ENCODE results near the gene CACNA1C. TPM values are rescaled to one million over a fixed set of nuclear protein-coding genes. Genes with fewer than 3 reads are reported as not detected.

Gene CACNA1C
- total RNA-seq, 2 donors from 2014 or later = 99.2 to 127 TPM

GRCh38 chr12:2154521-2154920 lies 101.7 kb downstream of the CACNA1C start:
- no peak for ATAC-seq
- intact Hi-C loops (cut with DNase I) = no loop called here
- DNase-seq = no peak

GRCh38 chr12:2156333-2156732 lies 103.5 kb downstream of the CACNA1C start:
- DNase-seq = no peak
- intact Hi-C loops (cut with DNase I) = no loop called here
- no peak for ATAC-seq

DNA sequence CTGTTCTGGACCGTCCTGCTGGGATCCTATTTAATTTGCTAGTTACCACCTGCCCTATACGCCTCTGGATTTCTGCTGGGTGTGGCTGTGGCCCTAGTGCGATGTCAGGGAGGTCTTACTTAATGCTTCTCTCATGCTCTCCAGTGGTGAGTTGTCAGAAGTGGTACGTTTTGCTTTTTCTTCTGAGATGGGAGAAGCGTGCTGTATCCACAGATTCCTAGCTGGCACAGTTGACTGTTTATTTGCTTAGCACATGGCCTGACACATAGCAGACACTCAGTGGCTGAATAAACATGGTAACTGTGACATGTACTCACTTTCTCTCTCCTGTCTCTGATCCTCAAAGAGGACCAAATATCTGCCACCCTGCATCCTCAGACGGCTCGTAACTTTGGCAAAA lies 107.3 kb downstream of the CACNA1C start:
- ATAC-seq (no peak), DNase-seq (no peak)
- intact Hi-C loops (cut with DNase I) = loop anchor here (10.0 kb wide), 3 partner anchors 75 to 125 kb away; partner anchors contain the start of gene CACNA1C (in 1 of the 2)

DNA sequence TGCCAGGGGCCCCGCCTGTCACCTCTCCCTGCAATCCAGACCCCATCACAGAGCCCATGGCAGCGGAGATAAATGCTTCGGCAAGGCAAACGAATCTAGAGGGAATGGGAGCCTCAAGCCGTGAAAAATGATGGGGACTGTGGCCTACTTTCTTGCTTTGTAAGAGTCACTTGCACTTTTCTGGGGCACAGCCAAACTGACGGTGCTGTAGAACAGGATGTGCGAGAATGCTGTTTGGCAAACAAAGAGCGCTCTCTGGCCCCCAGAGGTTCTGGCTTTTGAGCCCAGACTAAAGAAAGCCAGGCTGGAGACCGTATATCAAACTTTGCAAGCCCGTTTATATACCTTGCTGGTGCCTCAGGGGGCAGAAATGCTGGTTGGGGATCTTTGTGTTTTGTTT lies 108.7 kb downstream of the CACNA1C start:
- ATAC-seq (peak; percentile 24 to 32), DNase-seq (peak; percentile 82)
- intact Hi-C loops (cut with DNase I) = loop anchor here (10.0 kb wide), 3 partner anchors 77 to 123 kb away; partner anchors contain the start of gene CACNA1C (in 1 of the 2)

DNA sequence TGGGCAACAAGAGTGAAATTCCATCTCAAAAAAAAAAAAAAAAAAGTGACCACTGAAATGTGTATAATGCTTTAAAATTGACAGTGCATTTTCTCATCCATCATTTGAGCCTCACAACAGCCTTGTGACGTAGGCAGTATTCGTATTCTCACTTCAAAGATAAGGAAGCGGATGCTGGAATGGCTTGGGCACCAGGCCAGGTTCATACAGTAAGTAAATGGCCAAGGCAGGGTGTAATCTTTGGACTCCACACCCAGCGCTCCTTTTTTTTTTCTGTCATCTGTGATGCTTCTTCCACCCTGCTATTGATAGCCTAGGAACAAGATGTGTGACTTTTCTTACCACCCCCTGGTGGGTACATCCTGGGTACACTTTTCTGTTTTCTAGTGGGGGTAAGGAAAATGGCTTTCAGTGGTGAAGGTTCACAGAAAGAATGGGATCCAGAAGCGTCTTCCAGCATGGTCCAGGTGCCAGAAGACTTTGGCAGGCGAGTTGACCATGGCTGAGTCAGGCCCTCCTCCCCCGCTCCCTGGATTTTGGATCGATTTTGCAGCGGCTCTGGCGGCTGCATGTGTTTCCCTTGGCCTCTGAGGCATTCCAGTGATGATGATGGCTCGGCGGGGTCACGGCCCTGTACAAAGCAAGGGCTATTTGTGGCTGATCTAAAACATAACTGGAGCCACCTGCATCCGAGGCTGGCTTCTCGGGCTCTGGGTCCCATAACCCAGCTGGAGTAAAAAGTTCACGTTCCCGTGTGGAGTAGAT lies 110.6 kb downstream of the CACNA1C start:
- intact Hi-C loops (cut with DNase I) = loop anchor here (10.0 kb wide), 3 partner anchors 79 to 121 kb away; partner anchors contain the start of gene CACNA1C (in 1 of the 2)

GRCh38 chr12:2165021-2165420 lies 112.2 kb downstream of the CACNA1C start:
- DNase-seq (no peak), ATAC-seq (no peak)
- intact Hi-C loops (cut with DNase I) = loop anchor here (10.0 kb wide), 3 partner anchors 80 to 120 kb away; partner anchors contain the start of gene CACNA1C (in 1 of the 2)

More for the DNA sequence above, 110.6 kb downstream of the CACNA1C start:
- DNase-seq (peak; percentile 93), ATAC-seq (peak; percentile 90 to 92)

DNA sequence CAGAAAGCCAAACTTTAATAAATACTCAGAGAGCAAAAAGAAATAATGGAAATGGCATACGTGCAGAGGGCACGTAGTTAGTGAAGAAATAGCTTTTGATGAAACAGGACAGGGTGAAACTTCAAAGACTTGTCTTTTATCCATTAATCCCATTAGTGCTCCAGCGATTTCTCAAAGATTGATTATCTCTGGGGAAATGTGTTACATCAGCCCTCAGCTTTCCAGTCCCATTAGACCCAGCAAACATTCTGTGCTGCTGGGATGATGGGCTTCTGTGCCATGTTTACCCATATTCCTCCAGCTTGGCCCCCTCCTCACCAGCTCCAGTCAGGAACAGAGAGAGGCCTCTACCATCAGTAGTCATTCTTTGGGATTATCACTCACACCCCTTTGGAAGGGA lies 113.1 kb downstream of the CACNA1C start:
- intact Hi-C loops (cut with DNase I) = loop anchor here (10.0 kb wide), 3 partner anchors 81 to 119 kb away; partner anchors contain the start of gene CACNA1C (in 1 of the 2)
- DNase-seq (no peak), ATAC-seq (no peak)

DNA sequence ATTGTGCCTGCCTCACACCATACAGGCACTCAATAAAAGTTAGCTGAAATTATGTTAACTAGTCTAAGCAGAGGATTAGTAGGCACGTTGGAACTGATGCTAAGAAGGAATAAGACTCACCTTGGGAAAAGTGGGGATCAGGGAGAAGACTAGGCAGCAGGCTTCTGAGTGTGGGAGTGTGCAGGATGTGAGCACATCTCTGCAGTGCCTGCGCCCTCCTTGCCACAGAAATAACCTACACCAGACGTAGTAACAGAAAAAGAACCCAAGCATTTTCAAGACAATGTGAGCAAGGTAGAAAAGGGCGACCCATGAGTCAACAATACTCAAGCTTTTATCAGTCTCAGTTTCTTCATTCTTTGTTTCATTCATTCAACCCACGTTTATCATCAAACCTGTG lies 113.9 kb downstream of the CACNA1C start:
- no peak for DNase-seq
- ATAC-seq = no peak
- intact Hi-C loops (cut with DNase I) = loop anchor here (10.0 kb wide), 3 partner anchors 82 to 118 kb away; partner anchors contain the start of gene CACNA1C (in 1 of the 2)

- ATAC-seq (no peak), DNase-seq (no peak)
- intact Hi-C loops (cut with DNase I) = loop anchor here (10.0 kb wide), 3 partner anchors 82 to 118 kb away; partner anchors contain the start of gene CACNA1C (in 1 of the 2)
Measured at GRCh38 chr12:2167231-2167630, 114.4 kb downstream of the CACNA1C start.

- intact Hi-C loops (cut with DNase I) = loop anchor here (10.0 kb wide), 3 partner anchors 84 to 116 kb away; partner anchors contain the start of gene CACNA1C (in 1 of the 2)
- ATAC-seq (peak in 1 of 2 donors; percentile 39), DNase-seq (no peak)
Measured at GRCh38 chr12:2168808-2169207, 116.0 kb downstream of the CACNA1C start.

GRCh38 chr12:2169489-2169888 lies 116.7 kb downstream of the CACNA1C start:
- intact Hi-C loops (cut with DNase I) = loop anchor here (10.0 kb wide), 3 partner anchors 85 to 115 kb away; partner anchors contain the start of gene CACNA1C (in 1 of the 2)
- DNase-seq (no peak), ATAC-seq (no peak)

- intact Hi-C loops (cut with DNase I) = loop anchor here (10.0 kb wide), 3 partner anchors 85 to 115 kb away; partner anchors contain the start of gene CACNA1C (in 1 of the 2)
- DNase-seq (no peak), ATAC-seq (peak in 1 of 2 donors; percentile 8)
Measured at GRCh38 chr12:2169940-2170339, 117.2 kb downstream of the CACNA1C start.

GRCh38 chr12:2170376-2170775 lies 117.6 kb downstream of the CACNA1C start:
- intact Hi-C loops (cut with DNase I) = no loop called here
- ATAC-seq = peak in 1 of 2 donors; percentile 80
- DNase-seq = peak; percentile 51

DNA sequence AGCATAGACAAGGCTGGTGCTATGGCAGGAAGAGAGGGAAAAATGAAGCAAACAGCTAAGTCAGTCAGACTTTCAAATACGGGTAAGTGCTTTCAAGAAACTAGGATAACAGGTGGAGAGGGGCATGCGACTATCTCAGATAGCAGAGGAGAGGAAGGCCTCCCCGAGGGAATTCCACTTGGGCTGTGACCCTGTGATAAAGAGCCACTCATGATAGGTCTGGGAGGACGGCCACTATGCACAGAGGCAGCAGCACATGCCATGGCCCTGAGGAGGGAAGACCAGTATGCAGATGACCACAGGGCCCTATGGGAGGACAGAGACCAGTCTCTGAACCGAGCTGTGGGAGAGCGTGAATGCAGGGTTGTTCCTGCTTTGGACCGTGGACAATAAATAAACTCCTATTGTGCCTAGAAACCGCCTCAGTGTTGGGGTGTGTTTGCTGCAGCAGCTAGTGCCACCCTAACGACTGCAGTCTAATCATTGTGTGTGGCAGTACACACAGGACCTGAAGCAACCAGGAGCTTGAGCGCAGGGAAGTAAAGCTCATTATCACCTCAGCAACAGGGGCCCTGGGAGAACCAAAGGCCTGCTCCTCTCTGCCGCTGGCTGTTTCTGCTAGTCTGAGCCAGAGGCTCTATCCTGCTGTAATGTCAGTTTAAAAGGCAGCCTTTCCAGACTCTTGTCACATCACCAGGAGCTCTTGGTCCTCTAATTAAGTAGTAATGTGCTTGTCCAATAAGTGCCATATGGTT lies 119.1 kb downstream of the CACNA1C start:
- ATAC-seq = peak in 1 of 2 donors; percentile 4
- DNase-seq = no peak
- intact Hi-C loops (cut with DNase I) = no loop called here

GRCh38 chr12:2172491-2173214 lies 119.9 kb downstream of the CACNA1C start:
- peak; percentile 44 for DNase-seq

DNA sequence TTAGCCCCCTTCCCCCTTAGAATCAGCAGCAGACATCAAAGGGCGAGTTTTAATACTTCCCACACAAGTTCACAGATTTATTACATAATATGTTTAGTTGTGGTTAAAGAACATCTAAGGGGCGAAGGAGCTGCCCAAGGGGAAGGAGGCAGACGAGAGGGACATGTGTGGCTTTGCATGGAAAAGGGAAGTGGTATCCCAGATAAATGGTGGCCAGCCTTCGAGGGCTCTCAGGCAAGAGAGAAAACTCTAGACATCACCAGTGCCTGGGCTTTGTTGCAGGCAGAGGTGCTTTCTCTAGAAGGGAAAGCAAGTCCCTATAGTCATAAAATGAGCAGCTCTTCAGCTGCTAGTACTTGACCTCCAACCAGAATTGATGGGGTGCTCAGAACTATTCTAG lies 121.2 kb downstream of the CACNA1C start:
- DNase-seq = no peak
- no peak for ATAC-seq
- intact Hi-C loops (cut with DNase I) = no loop called here

More at GRCh38 chr12:2172491-2173214, 119.9 kb downstream of the CACNA1C start:
- intact Hi-C loops (cut with DNase I) = no loop called here
- ATAC-seq = peak; percentile 59 to 66

DNA sequence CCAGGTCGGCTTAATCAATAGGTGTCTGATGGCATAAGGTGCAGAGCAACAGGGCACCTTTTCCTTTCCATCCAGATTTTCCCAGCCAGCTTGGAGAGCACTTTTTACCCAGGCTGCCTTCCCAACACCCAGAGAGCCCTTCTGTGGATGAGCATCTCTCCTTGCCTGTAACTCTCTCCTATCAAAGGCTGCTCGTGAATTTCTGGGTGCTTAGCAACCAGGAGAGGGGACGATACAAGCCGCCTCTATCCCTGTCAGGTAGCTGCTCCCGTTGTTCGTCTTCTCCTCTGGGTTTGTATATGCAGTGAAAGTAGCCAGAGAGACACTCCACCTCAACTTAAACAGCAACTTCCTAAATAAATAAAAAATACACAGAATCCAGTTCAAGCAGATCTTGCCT lies 124.2 kb downstream of the CACNA1C start:
- intact Hi-C loops (cut with DNase I) = no loop called here
- ATAC-seq (no peak), DNase-seq (no peak)

DNA sequence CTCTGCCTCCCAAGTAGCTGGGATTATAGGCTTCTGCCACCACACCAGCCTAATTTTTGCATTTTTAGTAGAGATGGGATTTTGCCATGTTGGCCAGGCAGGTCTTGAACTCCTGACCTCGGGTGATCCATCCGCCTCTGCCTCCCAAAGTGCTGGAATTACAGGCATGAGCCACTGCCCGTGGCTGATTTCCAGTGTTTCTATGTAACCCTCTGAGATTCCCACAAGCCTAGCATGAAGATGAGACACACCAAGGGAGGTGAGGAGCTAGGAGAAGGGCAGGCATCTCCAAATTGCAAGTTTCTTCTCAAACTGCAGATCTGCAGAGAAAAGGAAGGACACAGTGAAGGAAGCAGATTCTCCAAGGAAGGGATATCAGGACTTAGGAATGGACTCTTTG lies 125.0 kb downstream of the CACNA1C start:
- ATAC-seq (no peak), DNase-seq (no peak)
- intact Hi-C loops (cut with DNase I) = no loop called here

- intact Hi-C loops (cut with DNase I) = no loop called here
- ATAC-seq = no peak
- DNase-seq = no peak
Measured at GRCh38 chr12:2179058-2179457, 126.3 kb downstream of the CACNA1C start.

Data from left cardiac atrium (tissue), 4 donors.